Activated CD4-positive, alpha-beta T cell treated with anti-CD3 and anti-CD28 coated beads, Interleukin-2, amount 50 U/mL, for 48 hours (primary cell): ENCODE results near the gene C22orf39.

Source experiments
- DNase-seq, 2 experiments: peaks; one replicate each; pipeline ENCODE4 v3.0.0-alpha.2; 2020

C22orf39 gene

GRCh38 chr22:19396934-19397733 lies 50.4 kb downstream of the C22orf39 start:
- no peak for DNase-seq

- DNase-seq, result no peak
These were observed 51.0 kb downstream of the C22orf39 start for GRCh38 chr22:19396561-19396933.

GRCh38 chr22:19395276-19395675 lies 52.2 kb downstream of the C22orf39 start:
- DNase-seq, result no peak

GRCh38 chr22:19394274-19395050 lies 53.0 kb downstream of the C22orf39 start:
- DNase-seq, result no peak

- no peak for DNase-seq
These were observed 53.8 kb downstream of the C22orf39 start for GRCh38 chr22:19393704-19394103.
